ENCODE measurements around the gene CARNS1.
"Not testable (repeated sequence)": the region's sequence is repeated elsewhere in the genome, so short reads cannot be mapped to it uniquely, and the experiment has no call there.

Gene CARNS1

GRCh38 chr11:67423466-67423865, 8.0 kb downstream of the CARNS1 start:
- TF ChIP-seq, protein P1, sequence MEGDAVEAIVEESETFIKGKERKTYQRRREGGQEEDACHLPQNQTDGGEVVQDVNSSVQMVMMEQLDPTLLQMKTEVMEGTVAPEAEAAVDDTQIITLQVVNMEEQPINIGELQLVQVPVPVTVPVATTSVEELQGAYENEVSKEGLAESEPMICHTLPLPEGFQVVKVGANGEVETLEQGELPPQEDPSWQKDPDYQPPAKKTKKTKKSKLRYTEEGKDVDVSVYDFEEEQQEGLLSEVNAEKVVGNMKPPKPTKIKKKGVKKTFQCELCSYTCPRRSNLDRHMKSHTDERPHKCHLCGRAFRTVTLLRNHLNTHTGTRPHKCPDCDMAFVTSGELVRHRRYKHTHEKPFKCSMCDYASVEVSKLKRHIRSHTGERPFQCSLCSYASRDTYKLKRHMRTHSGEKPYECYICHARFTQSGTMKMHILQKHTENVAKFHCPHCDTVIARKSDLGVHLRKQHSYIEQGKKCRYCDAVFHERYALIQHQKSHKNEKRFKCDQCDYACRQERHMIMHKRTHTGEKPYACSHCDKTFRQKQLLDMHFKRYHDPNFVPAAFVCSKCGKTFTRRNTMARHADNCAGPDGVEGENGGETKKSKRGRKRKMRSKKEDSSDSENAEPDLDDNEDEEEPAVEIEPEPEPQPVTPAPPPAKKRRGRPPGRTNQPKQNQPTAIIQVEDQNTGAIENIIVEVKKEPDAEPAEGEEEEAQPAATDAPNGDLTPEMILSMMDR (IDR thresholded peaks at IDR 0.05; ENCODE audit: insufficient read depth, low read depth, low read length, missing control alignments): no peak
- H3K4me3 ChIP-seq (ENCODE audit: low read depth, low read length): no peak overlapping the region
- DNase-seq (ENCODE audit: low read depth): no peak

DNA sequence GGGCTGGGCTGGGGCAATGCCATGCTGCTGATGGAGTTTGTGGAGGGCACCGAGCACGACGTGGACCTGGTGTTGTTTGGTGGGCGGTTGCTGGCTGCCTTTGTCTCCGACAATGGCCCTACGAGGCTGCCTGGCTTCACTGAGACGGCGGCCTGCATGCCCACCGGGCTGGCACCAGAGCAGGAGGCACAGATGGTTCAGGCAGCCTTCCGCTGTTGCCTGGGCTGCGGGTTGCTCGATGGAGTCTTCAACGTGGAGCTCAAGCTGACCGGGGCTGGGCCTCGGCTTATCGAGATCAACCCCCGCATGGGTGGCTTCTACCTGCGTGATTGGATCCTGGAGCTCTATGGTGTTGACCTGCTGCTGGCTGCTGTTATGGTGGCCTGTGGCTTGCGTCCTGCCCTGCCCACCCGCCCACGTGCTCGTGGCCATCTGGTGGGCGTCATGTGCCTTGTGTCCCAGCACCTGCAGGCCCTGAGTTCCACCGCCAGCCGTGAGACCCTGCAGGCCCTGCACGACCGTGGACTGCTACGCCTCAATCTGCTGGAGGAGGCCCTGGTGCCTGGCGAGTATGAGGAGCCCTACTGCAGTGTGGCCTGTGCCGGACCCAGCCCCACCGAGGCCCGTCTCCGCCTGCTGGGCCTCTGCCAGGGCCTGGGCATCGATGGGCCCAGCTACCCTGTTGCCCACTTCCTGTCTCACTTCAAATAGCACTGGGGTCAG, 8.6 kb downstream of the CARNS1 start:
- no peak for DNase-seq (ENCODE audit: low read depth)
- H3K4me3 ChIP-seq (ENCODE audit: low read depth, low read length): no peak overlapping the region
- TF ChIP-seq, protein P1 (IDR thresholded peaks at IDR 0.05; ENCODE audit: insufficient read depth, low read depth, low read length, missing control alignments): no peak

DNA sequence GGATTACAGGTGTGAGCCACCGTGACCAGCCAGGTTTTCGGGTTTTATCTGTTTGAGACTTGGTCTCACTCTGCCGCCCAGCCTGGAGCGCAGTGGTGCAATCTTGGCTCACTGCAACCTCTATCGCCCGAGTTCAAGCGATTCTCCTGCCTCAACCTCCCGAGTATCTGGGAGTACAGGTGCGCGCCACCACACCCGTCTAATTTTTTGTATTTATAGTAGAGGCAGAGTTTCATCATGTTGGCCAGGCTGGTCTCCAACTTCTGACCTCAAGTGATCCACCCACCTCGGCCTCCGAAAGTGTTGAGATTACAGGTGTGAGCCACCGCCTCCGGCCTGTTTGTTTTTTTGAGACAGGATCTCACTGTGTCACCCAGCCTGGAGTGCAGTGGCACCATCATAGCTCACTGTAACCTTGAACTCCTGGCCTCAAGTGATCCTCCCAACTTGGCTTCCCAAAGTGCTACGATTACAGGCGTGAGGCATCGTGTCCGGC, 11.9 kb downstream of the CARNS1 start:
- not testable (repeated sequence) for DNase-seq (ENCODE audit: low read depth)

GRCh38 chr11:67428052-67429001, 12.8 kb downstream of the CARNS1 start, which contains the start of gene RPS6KB2:
TSS of gene RPS6KB2 (plus strand) at chr11:67428494. CDS start at chr11:67428546, 52 bp downstream.
- TF ChIP-seq, protein P1 (IDR thresholded peaks at IDR 0.05; ENCODE audit: insufficient read depth, low read depth, low read length, missing control alignments): no peak
- peak; percentile 98 for DNase-seq (ENCODE audit: low read depth)
- H3K4me3 ChIP-seq (ENCODE audit: low read depth, low read length): peak within 1 kb of the TSS; percentile 91

More for the DNA sequence above, 11.9 kb downstream of the CARNS1 start:
- H3K4me3 ChIP-seq (ENCODE audit: low read depth, low read length): peak overlapping the region; percentile 91

GRCh38 chr11:67429038-67429668, 13.7 kb downstream of the CARNS1 start:
- DNase-seq (ENCODE audit: low read depth): no peak
- peak overlapping the region; percentile 91 for H3K4me3 ChIP-seq (ENCODE audit: low read depth, low read length)
- TF ChIP-seq, protein P1 (IDR thresholded peaks at IDR 0.05; ENCODE audit: insufficient read depth, low read depth, low read length, missing control alignments): no peak

DNA sequence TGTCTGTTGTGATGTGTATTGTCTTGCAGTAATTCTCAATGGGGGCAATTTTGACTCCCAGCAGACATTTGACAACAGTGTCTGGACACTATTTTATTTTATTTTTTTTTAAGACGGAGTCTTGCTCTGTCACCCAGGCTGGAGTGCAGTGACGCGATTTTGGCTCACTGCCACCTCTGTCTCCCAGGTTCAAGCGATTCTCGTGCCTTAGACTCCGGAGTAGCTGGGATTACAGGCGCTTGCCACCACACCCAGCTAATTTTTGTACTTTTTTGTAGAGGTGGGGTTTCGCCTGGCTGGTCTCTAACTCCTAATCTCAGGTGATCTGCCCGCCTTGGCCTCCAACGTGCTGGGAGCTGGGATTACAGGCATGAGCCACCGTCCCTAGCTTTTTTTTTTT, 14.2 kb downstream of the CARNS1 start:
- TF ChIP-seq, protein P1 (IDR thresholded peaks at IDR 0.05; ENCODE audit: insufficient read depth, low read depth, low read length, missing control alignments): no peak
- DNase-seq (ENCODE audit: low read depth): no peak
- no peak overlapping the region for H3K4me3 ChIP-seq (ENCODE audit: low read depth, low read length)
